Stimulated activated CD4-positive, alpha-beta T cell treated with anti-CD3 and anti-CD28 coated beads, Interleukin-1b, Interleukin-23, amount 100 ng/mL, for 1 hour (primary cell): ENCODE data around the gene ZFAND2A.
"Not testable (repeated sequence)": the region's sequence is repeated elsewhere in the genome, so short reads cannot be mapped to it uniquely, and the experiment has no call there.

Experiments used
- DNase-seq, 2 donors: peaks; one replicate each; pipeline ENCODE4 v3.0.0-alpha.2; 2020; ENCODE audit warnings: low read depth in 2 of 2

The ZFAND2A gene

GRCh38 chr7:1124816-1125602 lies 35.0 kb downstream of the ZFAND2A start:
- no peak for DNase-seq

- no peak for DNase-seq
Observed at GRCh38 chr7:1124164-1124563, 35.8 kb downstream of the ZFAND2A start.

GRCh38 chr7:1123715-1124114 lies 36.3 kb downstream of the ZFAND2A start:
- no peak for DNase-seq

GRCh38 chr7:1122832-1123501 lies 37.0 kb downstream of the ZFAND2A start:
- no peak for DNase-seq

- no peak for DNase-seq
Observed at GRCh38 chr7:1121886-1122831, 37.8 kb downstream of the ZFAND2A start.

GRCh38 chr7:1121476-1121875 lies 38.5 kb downstream of the ZFAND2A start:
- no peak for DNase-seq

GRCh38 chr7:1120791-1121190 lies 39.2 kb downstream of the ZFAND2A start:
- DNase-seq, result no peak

- DNase-seq, result no peak
Observed at GRCh38 chr7:1119201-1119600, 40.8 kb downstream of the ZFAND2A start.

GRCh38 chr7:1117321-1117928 lies 42.6 kb downstream of the ZFAND2A start:
- no peak for DNase-seq

GRCh38 chr7:1116383-1117008 lies 43.5 kb downstream of the ZFAND2A start:
- not testable (repeated sequence) for DNase-seq

GRCh38 chr7:1115171-1116045 lies 44.6 kb downstream of the ZFAND2A start:
- not testable (repeated sequence) for DNase-seq

GRCh38 chr7:1114505-1114904 lies 45.5 kb downstream of the ZFAND2A start:
- DNase-seq, result no peak

- no peak for DNase-seq
Observed at GRCh38 chr7:1114088-1114487, 45.9 kb downstream of the ZFAND2A start.

GRCh38 chr7:1113548-1113885 lies 46.5 kb downstream of the ZFAND2A start:
- no peak for DNase-seq

GRCh38 chr7:1112625-1113547 lies 47.1 kb downstream of the ZFAND2A start:
- no peak for DNase-seq

- DNase-seq, result no peak
Observed at GRCh38 chr7:1112109-1112508, 47.9 kb downstream of the ZFAND2A start.

- DNase-seq, result no peak
Observed at GRCh38 chr7:1111156-1111555, 48.8 kb downstream of the ZFAND2A start.

- no peak for DNase-seq
Observed at GRCh38 chr7:1110358-1110757, 49.6 kb downstream of the ZFAND2A start.

GRCh38 chr7:1109581-1110310 lies 50.2 kb downstream of the ZFAND2A start:
- DNase-seq, result no peak
